Measurements from ENCODE around the gene DDAH2.

Gene DDAH2

GRCh38 chr6:31761343-31761742 is 32.2 kb upstream of the DDAH2 start:
- no peak overlapping the region for H3K4me2 ChIP-seq (ENCODE audit: low read length)
- no peak overlapping the region for H3K9ac ChIP-seq
- H2AFZ ChIP-seq, result no peak overlapping the region
- no peaks in the 10 kb centered on the region for H3K27me3 ChIP-seq (ENCODE audit: control insufficient read depth, insufficient read depth, low read length)
- TF ChIP-seq, protein P1, sequence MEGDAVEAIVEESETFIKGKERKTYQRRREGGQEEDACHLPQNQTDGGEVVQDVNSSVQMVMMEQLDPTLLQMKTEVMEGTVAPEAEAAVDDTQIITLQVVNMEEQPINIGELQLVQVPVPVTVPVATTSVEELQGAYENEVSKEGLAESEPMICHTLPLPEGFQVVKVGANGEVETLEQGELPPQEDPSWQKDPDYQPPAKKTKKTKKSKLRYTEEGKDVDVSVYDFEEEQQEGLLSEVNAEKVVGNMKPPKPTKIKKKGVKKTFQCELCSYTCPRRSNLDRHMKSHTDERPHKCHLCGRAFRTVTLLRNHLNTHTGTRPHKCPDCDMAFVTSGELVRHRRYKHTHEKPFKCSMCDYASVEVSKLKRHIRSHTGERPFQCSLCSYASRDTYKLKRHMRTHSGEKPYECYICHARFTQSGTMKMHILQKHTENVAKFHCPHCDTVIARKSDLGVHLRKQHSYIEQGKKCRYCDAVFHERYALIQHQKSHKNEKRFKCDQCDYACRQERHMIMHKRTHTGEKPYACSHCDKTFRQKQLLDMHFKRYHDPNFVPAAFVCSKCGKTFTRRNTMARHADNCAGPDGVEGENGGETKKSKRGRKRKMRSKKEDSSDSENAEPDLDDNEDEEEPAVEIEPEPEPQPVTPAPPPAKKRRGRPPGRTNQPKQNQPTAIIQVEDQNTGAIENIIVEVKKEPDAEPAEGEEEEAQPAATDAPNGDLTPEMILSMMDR (IDR thresholded peaks at IDR 0.05), result no peak
- H3K9me3 ChIP-seq (ENCODE audit: control insufficient read depth, low read length), result no peaks in the 10 kb centered on the region
- H3K27ac ChIP-seq, result no peak overlapping the region
- H3K4me3 ChIP-seq (ENCODE audit: low read depth, low read length), result no peak overlapping the region
- H3K4me1 ChIP-seq, result no peaks in the 10 kb centered on the region
- H3K79me2 ChIP-seq, result no peaks in the 10 kb centered on the region
- no peaks in the 10 kb centered on the region for H3K36me3 ChIP-seq (ENCODE audit: control insufficient read depth, insufficient read depth, low read length)

DNA sequence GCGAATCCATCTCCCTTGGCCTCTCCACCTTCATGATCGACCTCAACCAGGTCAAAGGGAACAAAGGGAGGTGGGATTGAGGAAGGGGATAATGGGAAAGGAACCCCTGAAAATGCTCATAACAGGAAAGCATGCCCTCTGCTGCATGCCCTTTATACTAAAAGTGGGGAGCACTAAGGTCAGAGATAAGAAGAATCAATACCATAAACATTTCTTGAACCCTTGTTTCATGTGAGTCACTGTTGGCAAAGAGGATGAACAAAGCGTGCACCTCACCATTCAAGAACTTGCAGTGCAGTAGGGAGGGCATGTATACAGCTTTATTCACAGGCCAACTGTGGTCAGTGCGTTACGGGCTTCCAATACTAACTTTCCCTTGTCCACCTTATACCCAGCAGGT is 31.7 kb upstream of the DDAH2 start:
- Histone ChIP-seq H3K27me3 (ENCODE audit: control insufficient read depth, insufficient read depth, low read length) (no peaks in the 10 kb centered on the region), H3K79me2 (no peaks in the 10 kb centered on the region), H3K27ac (no peak overlapping the region), H3K9ac (no peak overlapping the region), H3K36me3 (ENCODE audit: control insufficient read depth, insufficient read depth, low read length) (no peaks in the 10 kb centered on the region), H3K9me3 (ENCODE audit: control insufficient read depth, low read length) (no peaks in the 10 kb centered on the region), H3K4me1 (no peaks in the 10 kb centered on the region), H3K4me2 (ENCODE audit: low read length) (no peak overlapping the region), H2AFZ (no peak overlapping the region), H3K4me3 (ENCODE audit: low read depth, low read length) (no peak overlapping the region)
- TF ChIP-seq, protein P1 (IDR thresholded peaks at IDR 0.05), result no peak

DNA sequence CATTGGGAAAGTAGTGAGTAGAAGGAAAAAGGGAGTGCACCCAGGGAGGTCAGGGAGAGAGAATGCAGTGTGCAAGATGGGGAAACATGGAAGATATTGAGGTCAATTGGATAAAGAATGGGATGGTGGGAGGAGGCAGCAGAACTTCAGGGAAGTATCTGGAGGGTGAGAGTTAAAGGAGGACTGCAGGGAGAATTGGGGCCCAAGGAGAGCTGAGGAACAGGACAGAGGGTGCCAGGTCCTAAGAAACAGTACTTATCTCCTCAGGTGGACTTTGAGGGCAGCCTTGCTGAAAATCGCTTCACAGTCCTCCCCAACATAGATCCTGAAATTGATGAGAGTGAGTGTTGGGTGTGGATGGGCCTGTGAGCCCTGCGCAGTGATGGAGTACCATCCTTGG is 29.2 kb upstream of the DDAH2 start:
- no peaks in the 10 kb centered on the region for H3K9me3 ChIP-seq (ENCODE audit: control insufficient read depth, low read length)
- no peaks in the 10 kb centered on the region for H3K79me2 ChIP-seq
- no peak overlapping the region for H3K4me3 ChIP-seq (ENCODE audit: low read depth, low read length)
- no peak overlapping the region for H3K9ac ChIP-seq
- no peaks in the 10 kb centered on the region for H3K27me3 ChIP-seq (ENCODE audit: control insufficient read depth, insufficient read depth, low read length)
- no peak overlapping the region for H3K27ac ChIP-seq
- no peaks in the 10 kb centered on the region for H3K36me3 ChIP-seq (ENCODE audit: control insufficient read depth, insufficient read depth, low read length)
- H2AFZ ChIP-seq, result no peak overlapping the region
- H3K4me1 ChIP-seq, result no peaks in the 10 kb centered on the region
- TF ChIP-seq, protein P1 (IDR thresholded peaks at IDR 0.05), result no peak
- H3K4me2 ChIP-seq (ENCODE audit: low read length), result no peak overlapping the region

DNA sequence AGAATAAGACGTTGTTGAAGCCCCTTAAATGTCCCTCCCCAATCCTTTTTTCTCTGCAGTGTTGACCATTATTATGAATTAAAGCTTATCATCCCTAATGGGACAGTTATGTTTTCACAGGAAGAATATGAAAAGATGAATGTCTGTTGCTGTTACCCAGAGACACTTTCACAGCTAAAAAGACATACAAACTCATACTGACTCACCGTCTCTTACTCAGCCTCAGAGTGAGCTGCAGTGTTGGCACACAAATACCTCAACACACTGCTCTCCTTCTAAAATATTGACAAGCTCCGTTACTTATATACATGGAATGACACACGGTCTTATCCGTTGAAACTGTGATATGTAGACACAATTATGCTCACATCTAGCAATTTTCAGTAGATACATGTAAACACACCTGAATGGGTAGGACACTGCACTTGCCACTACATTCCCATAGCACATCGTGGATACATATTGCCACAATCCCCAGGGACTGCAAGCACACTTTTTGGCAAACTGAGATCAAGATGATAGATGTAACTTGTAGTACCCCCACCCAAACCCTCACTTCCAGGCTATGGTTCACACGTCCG is 23.7 kb upstream of the DDAH2 start:
- no peaks in the 10 kb centered on the region for H3K27me3 ChIP-seq (ENCODE audit: control insufficient read depth, insufficient read depth, low read length)
- H3K4me3 ChIP-seq (ENCODE audit: low read depth, low read length), result no peak overlapping the region
- no peak overlapping the region for H2AFZ ChIP-seq
- H3K4me1 ChIP-seq, result no peaks in the 10 kb centered on the region
- no peaks in the 10 kb centered on the region for H3K9me3 ChIP-seq (ENCODE audit: control insufficient read depth, low read length)
- H3K4me2 ChIP-seq (ENCODE audit: low read length), result no peak overlapping the region
- TF ChIP-seq, protein P1 (IDR thresholded peaks at IDR 0.05), result no peak
- H3K36me3 ChIP-seq (ENCODE audit: control insufficient read depth, insufficient read depth, low read length), result no peaks in the 10 kb centered on the region
- H3K9ac ChIP-seq, result no peak overlapping the region
- no peaks in the 10 kb centered on the region for H3K79me2 ChIP-seq
- H3K27ac ChIP-seq, result no peak overlapping the region

GRCh38 chr6:31750411-31751022 is 21.4 kb upstream of the DDAH2 start:
- Histone ChIP-seq H3K27ac (no peak overlapping the region), H3K79me2 (no peaks in the 10 kb centered on the region), H3K4me3 (ENCODE audit: low read depth, low read length) (no peak overlapping the region), H3K4me2 (ENCODE audit: low read length) (no peak overlapping the region), H3K27me3 (ENCODE audit: control insufficient read depth, insufficient read depth, low read length) (no peaks in the 10 kb centered on the region), H3K36me3 (ENCODE audit: control insufficient read depth, insufficient read depth, low read length) (no peaks in the 10 kb centered on the region), H2AFZ (no peak overlapping the region), H3K9me3 (ENCODE audit: control insufficient read depth, low read length) (no peaks in the 10 kb centered on the region), H3K4me1 (no peaks in the 10 kb centered on the region), H3K9ac (no peak overlapping the region)
- TF ChIP-seq, protein P1 (IDR thresholded peaks at IDR 0.05), result no peak
